Smooth muscle cell (in vitro differentiated cells): ENCODE measurements around the gene HSF5. TPM values are rescaled to one million over a fixed set of nuclear protein-coding genes. Genes with fewer than 3 reads are reported as not detected.

Experiments
- DNase-seq: peaks from one replicate; lab custom pipeline; 2025; ENCODE audit not compliant: unreplicated experiment; lab: John Stamatoyannopoulos, UW
- H2AFZ ChIP-seq: fragments of 200-600 bp; sonication (generic); 2 replicates; pipeline ENCODE4 v1.6.0; 2016; ENCODE audit warnings: antibody characterized with exemption, low read depth, mild to moderate bottlenecking
- H3F3A ChIP-seq: fragments of 200-600 bp; sonication (generic); 2 replicates; pipeline ENCODE4 v1.6.0; 2017; ENCODE audit warnings: antibody characterized with exemption, low read depth
- H3K27ac ChIP-seq: fragments of 200-600 bp; sonication (generic); 2 replicates; pipeline ENCODE4 v1.5.1; 2016; ENCODE audit warnings: low read depth, mild to moderate bottlenecking
- H3K27me3 ChIP-seq: fragments of 200-600 bp; sonication (generic); 2 replicates; pipeline ENCODE4 v1.6.1; 2016; ENCODE audit warnings: low read depth, mild to moderate bottlenecking
- H3K36me3 ChIP-seq: fragments of 200-600 bp; sonication (generic); 2 replicates; pipeline ENCODE4 v1.5.1; 2016; ENCODE audit warnings: low read depth
- H3K4me1 ChIP-seq: fragments of 200-600 bp; sonication (generic); 2 replicates; pipeline ENCODE4 v1.5.1; 2016; ENCODE audit warnings: low read depth
- H3K4me2 ChIP-seq: fragments of 200-600 bp; sonication (generic); 2 replicates; pipeline ENCODE4 v1.6.0; 2016; ENCODE audit warnings: mild to moderate bottlenecking
- H3K4me3 ChIP-seq: fragments of 200-600 bp; sonication (generic); 2 replicates; pipeline ENCODE4 v1.5.1; 2016; ENCODE audit warnings: mild to moderate bottlenecking
- H3K79me2 ChIP-seq: fragments of 200-600 bp; sonication (generic); 2 replicates; pipeline ENCODE4 v1.6.0; 2016; ENCODE audit warnings: low read depth, mild to moderate bottlenecking
- H3K9ac ChIP-seq: fragments of 200-600 bp; sonication (generic); 2 replicates; pipeline ENCODE4 v1.6.0; 2016; ENCODE audit warnings: low read depth
- H3K9me3 ChIP-seq: fragments of 200-600 bp; sonication (generic); replicated peaks from 2 replicates; pipeline ENCODE4 v1.5.1; 2016; ENCODE audit warnings: low read depth
- H4K20me1 ChIP-seq: fragments of 200-600 bp; sonication (generic); 2 replicates; pipeline ENCODE4 v1.6.0; 2016; ENCODE audit warnings: low read depth
- WGBS: methylation state at CpG from one replicate; pipeline ENCODE4 v1.1.7; 2016; ENCODE audit warnings: low lambda C conversion rate; 5-methylcytosine and 5-hydroxymethylcytosine counted together
- polyA plus RNA-seq: library from polyadenylated mRNA; unstranded; fragments of >200 nt; fragmentation: Nextera tagmentation; extraction: Ambion mirVana; gene quantifications from 2 replicates; pipeline ENCODE4 v1.2.1, GENCODE V29; 2016
- total RNA-seq: library from RNA; depleted of rRNA; stranded (reverse); fragments of >200 nt; gene quantifications from 2 replicates; pipeline ENCODE4 v1.2.3, GENCODE V29; 2014
- TF ChIP-seq, protein P1 (sequence below): fragments of 200-600 bp; sonication (generic); IDR thresholded peaks from 2 replicates; pipeline ENCODE4 v1.5.1; 2017; ENCODE audit warnings: borderline replicate concordance, mild to moderate bottlenecking, antibody characterized with exemption; ENCODE audit not compliant: insufficient read depth, poor library complexity, severe bottlenecking

Gene HSF5
- total and polyA plus RNA-seq, 2 experiments from 2014 or later: not detected

DNA sequence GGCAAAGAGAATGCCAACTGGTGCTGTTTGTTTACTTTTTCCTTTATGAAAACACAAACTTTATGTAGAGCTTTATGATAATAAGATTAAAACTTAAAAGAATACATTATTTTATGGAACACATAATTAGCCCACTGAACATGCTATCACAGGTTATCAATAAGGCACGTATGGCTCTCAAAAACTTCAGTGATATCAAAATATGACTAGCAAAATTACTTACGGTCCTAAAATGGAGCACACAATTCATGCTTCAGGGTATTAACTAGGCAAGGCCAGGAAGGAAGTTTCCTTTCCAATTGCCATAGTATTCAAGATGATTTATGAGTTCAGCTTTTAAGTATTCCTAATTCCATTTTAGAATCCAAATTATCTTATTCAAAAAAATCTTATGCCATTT, 74.5 kb downstream of the HSF5 start:
- TF ChIP-seq, protein P1, sequence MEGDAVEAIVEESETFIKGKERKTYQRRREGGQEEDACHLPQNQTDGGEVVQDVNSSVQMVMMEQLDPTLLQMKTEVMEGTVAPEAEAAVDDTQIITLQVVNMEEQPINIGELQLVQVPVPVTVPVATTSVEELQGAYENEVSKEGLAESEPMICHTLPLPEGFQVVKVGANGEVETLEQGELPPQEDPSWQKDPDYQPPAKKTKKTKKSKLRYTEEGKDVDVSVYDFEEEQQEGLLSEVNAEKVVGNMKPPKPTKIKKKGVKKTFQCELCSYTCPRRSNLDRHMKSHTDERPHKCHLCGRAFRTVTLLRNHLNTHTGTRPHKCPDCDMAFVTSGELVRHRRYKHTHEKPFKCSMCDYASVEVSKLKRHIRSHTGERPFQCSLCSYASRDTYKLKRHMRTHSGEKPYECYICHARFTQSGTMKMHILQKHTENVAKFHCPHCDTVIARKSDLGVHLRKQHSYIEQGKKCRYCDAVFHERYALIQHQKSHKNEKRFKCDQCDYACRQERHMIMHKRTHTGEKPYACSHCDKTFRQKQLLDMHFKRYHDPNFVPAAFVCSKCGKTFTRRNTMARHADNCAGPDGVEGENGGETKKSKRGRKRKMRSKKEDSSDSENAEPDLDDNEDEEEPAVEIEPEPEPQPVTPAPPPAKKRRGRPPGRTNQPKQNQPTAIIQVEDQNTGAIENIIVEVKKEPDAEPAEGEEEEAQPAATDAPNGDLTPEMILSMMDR: no peak
- no peaks in the 10 kb centered on the region for H3K4me1 ChIP-seq
- peaks cover 37% of the 10 kb centered on the region for H3K79me2 ChIP-seq
- H3K4me3 ChIP-seq: peak overlapping the region; percentile 61
- DNase-seq: no peak
- no peak overlapping the region for H3K9ac ChIP-seq
- H4K20me1 ChIP-seq: no peaks in the 10 kb centered on the region
- H3K9me3 ChIP-seq: no peaks in the 10 kb centered on the region
- H3K27ac ChIP-seq: no peak overlapping the region
- peak overlapping the region; percentile 81 for H3K4me2 ChIP-seq
- H2AFZ ChIP-seq: no peak overlapping the region
- H3K36me3 ChIP-seq: no peaks in the 10 kb centered on the region
- 70% methylated on average over 2 of the region's 2 CpGs for WGBS
- no peaks in the 10 kb centered on the region for H3F3A ChIP-seq
- no peaks in the 10 kb centered on the region for H3K27me3 ChIP-seq

DNA sequence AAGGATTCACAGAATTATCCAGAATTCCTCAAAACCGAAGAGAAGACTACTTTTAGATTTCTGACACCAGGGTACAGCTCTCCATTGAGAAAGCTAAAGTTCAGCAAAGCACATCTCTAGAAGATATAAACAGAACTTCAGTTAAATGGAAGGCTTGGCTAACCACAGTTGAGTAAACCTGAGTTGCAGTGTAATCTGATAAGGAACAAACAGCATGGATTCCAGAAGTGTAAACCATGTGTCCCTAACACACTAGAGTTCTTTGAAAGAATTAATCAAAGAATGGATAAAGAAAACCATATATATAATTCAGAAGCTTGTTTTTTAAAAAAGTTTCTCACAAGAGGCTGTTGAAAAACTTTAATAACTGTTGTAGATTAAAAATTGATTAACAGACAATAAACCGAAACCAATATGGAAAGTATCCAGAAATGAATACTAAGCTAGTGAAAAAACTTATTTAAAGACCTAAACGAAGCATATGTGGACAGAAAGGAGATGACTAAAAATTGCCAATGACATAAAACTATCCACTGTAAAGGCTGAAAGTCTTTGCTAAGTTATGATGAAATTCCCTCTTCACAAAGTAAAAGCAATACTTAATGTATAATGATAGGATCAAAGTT, 75.1 kb downstream of the HSF5 start:
- Histone ChIP-seq H3K79me2 (peaks cover 37% of the 10 kb centered on the region), H3K4me1 (no peaks in the 10 kb centered on the region), H3K9me3 (no peaks in the 10 kb centered on the region), H4K20me1 (no peaks in the 10 kb centered on the region), H3K4me3 (peak overlapping the region; percentile 61), H3K4me2 (peak overlapping the region; percentile 81), H3K27me3 (no peaks in the 10 kb centered on the region), H3F3A (no peaks in the 10 kb centered on the region), H2AFZ (no peak overlapping the region), H3K36me3 (no peaks in the 10 kb centered on the region), H3K9ac (no peak overlapping the region), H3K27ac (no peak overlapping the region)
- WGBS: 68% methylated on average over 3 of the region's 3 CpGs
- DNase-seq: no peak
- TF ChIP-seq, protein P1: no peak

DNA sequence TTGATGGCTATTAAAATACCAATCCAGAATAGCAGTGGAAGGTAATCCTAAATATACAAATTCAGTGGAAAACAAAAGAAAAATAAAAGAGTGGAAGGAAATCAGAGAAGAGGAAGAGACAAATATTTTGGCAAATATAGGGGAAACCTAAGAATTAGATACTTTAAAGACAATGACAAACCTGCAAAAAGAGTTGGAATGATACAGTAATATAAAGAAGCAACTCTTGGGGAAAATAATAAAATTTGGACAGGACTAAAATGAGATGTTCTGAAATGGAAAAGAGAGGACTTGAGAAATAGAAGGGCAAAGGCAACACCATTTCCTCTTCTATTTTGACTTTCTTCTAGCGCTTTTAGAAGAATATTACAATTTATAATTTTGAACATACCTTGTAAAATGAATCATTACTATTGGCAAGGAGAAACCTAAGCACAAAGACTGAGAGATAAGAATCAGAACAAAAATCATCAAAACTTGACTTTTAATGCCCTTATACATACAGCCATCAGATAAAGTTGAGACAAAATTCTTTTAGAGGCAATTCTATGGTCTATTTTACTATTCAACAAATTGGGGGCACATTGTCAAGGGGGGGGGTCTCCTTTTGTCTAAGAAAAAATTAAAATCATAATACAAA, 76.0 kb downstream of the HSF5 start:
- 88% methylated on average over 1 of the region's 1 CpG for WGBS
- TF ChIP-seq, protein P1: no peak
- Histone ChIP-seq H3K36me3 (no peaks in the 10 kb centered on the region), H3K9me3 (no peaks in the 10 kb centered on the region), H3K79me2 (peaks cover 37% of the 10 kb centered on the region), H3K9ac (no peak overlapping the region), H4K20me1 (no peaks in the 10 kb centered on the region), H3K4me2 (no peak overlapping the region), H3K4me3 (peak overlapping the region; percentile 61), H2AFZ (no peak overlapping the region), H3K27ac (no peak overlapping the region), H3K27me3 (no peaks in the 10 kb centered on the region), H3K4me1 (no peaks in the 10 kb centered on the region), H3F3A (no peaks in the 10 kb centered on the region)
- DNase-seq: no peak
